ENCODE data around the gene CCDC93. TPM values are rescaled to one million over a fixed set of nuclear protein-coding genes. Genes with fewer than 3 reads are reported as not detected.

Gene CCDC93
- total RNA-seq, 1 experiment from 2014 or later, result 31.5 TPM

DNA sequence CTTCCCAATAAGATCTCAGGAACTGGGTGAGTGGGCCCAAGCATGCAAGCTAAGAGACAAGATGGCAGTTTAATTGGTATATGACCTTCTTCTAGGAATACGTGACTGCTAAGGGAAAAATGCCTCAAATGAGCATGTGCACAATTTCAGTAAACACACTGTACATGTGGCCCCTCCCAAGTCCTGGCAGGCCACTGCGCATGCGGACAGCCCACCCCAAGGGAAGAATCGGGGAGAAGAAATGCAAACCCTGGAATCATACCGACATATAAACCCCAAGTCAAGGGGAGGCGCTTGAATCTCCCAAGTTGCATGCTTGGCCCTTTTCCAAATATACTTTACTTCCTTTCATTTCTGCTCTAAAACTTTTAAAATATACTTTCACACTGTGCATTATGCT is 15.2 kb upstream of the CCDC93 start:
- POLR2A ChIA-PET, result no interaction called here
- no peak overlapping the region for H3K4me3 ChIP-seq (ENCODE audit: low read depth in 2 of 2, low read length in 2 of 2)
- H3K27ac ChIP-seq (ENCODE audit: low read length), result no peak overlapping the region
- TF ChIP-seq TCF7L2 (IDR thresholded peaks at IDR 0.05; ENCODE audit: low read depth, low read length), result no peak
- no peak for TF ChIP-seq SIN3A (IDR thresholded peaks at IDR 0.05; ENCODE audit: borderline replicate concordance, insufficient read depth, low read depth, low read length)
- TF ChIP-seq, protein P1, sequence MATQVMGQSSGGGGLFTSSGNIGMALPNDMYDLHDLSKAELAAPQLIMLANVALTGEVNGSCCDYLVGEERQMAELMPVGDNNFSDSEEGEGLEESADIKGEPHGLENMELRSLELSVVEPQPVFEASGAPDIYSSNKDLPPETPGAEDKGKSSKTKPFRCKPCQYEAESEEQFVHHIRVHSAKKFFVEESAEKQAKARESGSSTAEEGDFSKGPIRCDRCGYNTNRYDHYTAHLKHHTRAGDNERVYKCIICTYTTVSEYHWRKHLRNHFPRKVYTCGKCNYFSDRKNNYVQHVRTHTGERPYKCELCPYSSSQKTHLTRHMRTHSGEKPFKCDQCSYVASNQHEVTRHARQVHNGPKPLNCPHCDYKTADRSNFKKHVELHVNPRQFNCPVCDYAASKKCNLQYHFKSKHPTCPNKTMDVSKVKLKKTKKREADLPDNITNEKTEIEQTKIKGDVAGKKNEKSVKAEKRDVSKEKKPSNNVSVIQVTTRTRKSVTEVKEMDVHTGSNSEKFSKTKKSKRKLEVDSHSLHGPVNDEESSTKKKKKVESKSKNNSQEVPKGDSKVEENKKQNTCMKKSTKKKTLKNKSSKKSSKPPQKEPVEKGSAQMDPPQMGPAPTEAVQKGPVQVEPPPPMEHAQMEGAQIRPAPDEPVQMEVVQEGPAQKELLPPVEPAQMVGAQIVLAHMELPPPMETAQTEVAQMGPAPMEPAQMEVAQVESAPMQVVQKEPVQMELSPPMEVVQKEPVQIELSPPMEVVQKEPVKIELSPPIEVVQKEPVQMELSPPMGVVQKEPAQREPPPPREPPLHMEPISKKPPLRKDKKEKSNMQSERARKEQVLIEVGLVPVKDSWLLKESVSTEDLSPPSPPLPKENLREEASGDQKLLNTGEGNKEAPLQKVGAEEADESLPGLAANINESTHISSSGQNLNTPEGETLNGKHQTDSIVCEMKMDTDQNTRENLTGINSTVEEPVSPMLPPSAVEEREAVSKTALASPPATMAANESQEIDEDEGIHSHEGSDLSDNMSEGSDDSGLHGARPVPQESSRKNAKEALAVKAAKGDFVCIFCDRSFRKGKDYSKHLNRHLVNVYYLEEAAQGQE (IDR thresholded peaks at IDR 0.05; ENCODE audit: insufficient read depth in 1 of 2, low read depth in 2 of 2, low read length in 1 of 2), result no peak
- TF ChIP-seq, protein P2, sequence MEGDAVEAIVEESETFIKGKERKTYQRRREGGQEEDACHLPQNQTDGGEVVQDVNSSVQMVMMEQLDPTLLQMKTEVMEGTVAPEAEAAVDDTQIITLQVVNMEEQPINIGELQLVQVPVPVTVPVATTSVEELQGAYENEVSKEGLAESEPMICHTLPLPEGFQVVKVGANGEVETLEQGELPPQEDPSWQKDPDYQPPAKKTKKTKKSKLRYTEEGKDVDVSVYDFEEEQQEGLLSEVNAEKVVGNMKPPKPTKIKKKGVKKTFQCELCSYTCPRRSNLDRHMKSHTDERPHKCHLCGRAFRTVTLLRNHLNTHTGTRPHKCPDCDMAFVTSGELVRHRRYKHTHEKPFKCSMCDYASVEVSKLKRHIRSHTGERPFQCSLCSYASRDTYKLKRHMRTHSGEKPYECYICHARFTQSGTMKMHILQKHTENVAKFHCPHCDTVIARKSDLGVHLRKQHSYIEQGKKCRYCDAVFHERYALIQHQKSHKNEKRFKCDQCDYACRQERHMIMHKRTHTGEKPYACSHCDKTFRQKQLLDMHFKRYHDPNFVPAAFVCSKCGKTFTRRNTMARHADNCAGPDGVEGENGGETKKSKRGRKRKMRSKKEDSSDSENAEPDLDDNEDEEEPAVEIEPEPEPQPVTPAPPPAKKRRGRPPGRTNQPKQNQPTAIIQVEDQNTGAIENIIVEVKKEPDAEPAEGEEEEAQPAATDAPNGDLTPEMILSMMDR (IDR thresholded peaks at IDR 0.05), result no peak
- TF ChIP-seq POLR2AphosphoS5 (IDR thresholded peaks at IDR 0.05; ENCODE audit: low read depth, low read length), result no peak
- intact Hi-C loops (cut with micrococcal nuclease; ENCODE audit: unreplicated experiment), result no loop called here
- H3K27me3 ChIP-seq (ENCODE audit: control insufficient read depth, insufficient read depth, low read length), result peaks cover 10% of the 10 kb centered on the region
- BruUV-seq (replicated peaks), result no TSS peak
- H3K9me3 ChIP-seq (ENCODE audit: control insufficient read depth, insufficient read depth, low read depth, low read length), result no peaks in the 10 kb centered on the region
- H3K36me3 ChIP-seq (ENCODE audit: control insufficient read depth, insufficient read depth, low read length), result no peaks in the 10 kb centered on the region
- in situ Hi-C loops (cut with HindIII; ENCODE audit: low pct_unique_long_range_greater_than_20kb, low sequenced_read_pairs), result no loop called here
- ATAC-seq, result no peak
- DNase-seq (ENCODE audit: low read depth, low spot score), result no peak
- no peaks in the 10 kb centered on the region for H3K4me1 ChIP-seq (ENCODE audit: control insufficient read depth, insufficient read depth, low read length)
- CTCF ChIA-PET, result no interaction called here

DNA sequence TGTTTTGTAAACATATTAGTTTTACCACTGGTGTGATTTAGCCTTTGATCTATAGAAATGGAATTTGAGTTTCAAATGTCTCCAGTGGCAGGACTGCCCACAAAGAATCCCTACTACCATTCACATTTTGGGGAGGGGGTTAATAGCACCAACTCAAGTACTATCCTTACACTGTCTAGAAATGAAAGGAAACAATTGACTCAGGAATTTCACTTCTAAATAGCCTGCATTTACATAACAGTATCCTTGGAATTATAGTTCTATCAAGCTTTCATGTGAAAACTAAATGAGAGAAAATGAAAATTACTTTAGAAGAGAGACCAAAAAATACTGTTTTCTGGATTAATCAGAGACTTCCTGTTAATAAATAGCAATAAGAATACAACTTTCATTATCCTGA is 7.5 kb upstream of the CCDC93 start:
- in situ Hi-C loops (cut with HindIII; ENCODE audit: low pct_unique_long_range_greater_than_20kb, low sequenced_read_pairs), result no loop called here
- no peak for DNase-seq (ENCODE audit: low read depth, low spot score)
- no peak overlapping the region for H3K27ac ChIP-seq (ENCODE audit: low read length)
- no peaks in the 10 kb centered on the region for H3K9me3 ChIP-seq (ENCODE audit: control insufficient read depth, insufficient read depth, low read depth, low read length)
- TF ChIP-seq, protein P1 (IDR thresholded peaks at IDR 0.05; ENCODE audit: insufficient read depth in 1 of 2, low read depth in 2 of 2, low read length in 1 of 2), result no peak
- TF ChIP-seq POLR2AphosphoS5 (IDR thresholded peaks at IDR 0.05; ENCODE audit: low read depth, low read length) (no peak), TCF7L2 (IDR thresholded peaks at IDR 0.05; ENCODE audit: low read depth, low read length) (no peak), SIN3A (IDR thresholded peaks at IDR 0.05; ENCODE audit: borderline replicate concordance, insufficient read depth, low read depth, low read length) (no peak)
- intact Hi-C loops (cut with micrococcal nuclease; ENCODE audit: unreplicated experiment), result no loop called here
- no peaks in the 10 kb centered on the region for H3K4me1 ChIP-seq (ENCODE audit: control insufficient read depth, insufficient read depth, low read length)
- CTCF ChIA-PET, result no interaction called here
- BruUV-seq (replicated peaks), result no TSS peak
- ATAC-seq, result no peak
- no peaks in the 10 kb centered on the region for H3K36me3 ChIP-seq (ENCODE audit: control insufficient read depth, insufficient read depth, low read length)
- POLR2A ChIA-PET, result no interaction called here
- no peak overlapping the region for H3K4me3 ChIP-seq (ENCODE audit: low read depth in 2 of 2, low read length in 2 of 2)
- peaks cover 2% of the 10 kb centered on the region; the same call in 1 of the 2 replicates for H3K27me3 ChIP-seq (ENCODE audit: control insufficient read depth, insufficient read depth, low read length)
